H9 (cell line): ENCODE results near the gene SMARCA2. TPM values are rescaled to one million over a fixed set of nuclear protein-coding genes. Genes with fewer than 3 reads are reported as not detected.

ENCODE experiments used
- DNase-seq: peaks from one replicate; pipeline ENCODE4 v3.0.0-alpha.2; 2017
- H2AFZ ChIP-seq: one replicate; pipeline ENCODE4 v1.6.1; 2013; ENCODE audit warnings: mild to moderate bottlenecking, low read length, control low read depth, moderate library complexity
- H2AK5ac ChIP-seq: 2 replicates; pipeline ENCODE4 v1.6.1; 2013; ENCODE audit warnings: low read length, control low read depth, mixed read lengths; ENCODE audit not compliant: insufficient read length
- H2BK120ac ChIP-seq: one replicate; pipeline ENCODE4 v1.6.1; 2013; ENCODE audit warnings: low read depth, mild to moderate bottlenecking, low read length, control low read depth, inconsistent platforms; ENCODE audit not compliant: poor library complexity, severe bottlenecking
- H2BK12ac ChIP-seq: 2 replicates; pipeline ENCODE4 v1.6.1; 2013; ENCODE audit warnings: low read length, control low read depth, mixed read lengths, low read depth; ENCODE audit not compliant: insufficient read length
- H2BK15ac ChIP-seq: 2 replicates; pipeline ENCODE4 v1.6.1; 2013; ENCODE audit warnings: low read depth, low read length, control low read depth
- H2BK20ac ChIP-seq: one replicate; pipeline ENCODE4 v1.6.1; 2013; ENCODE audit warnings: low read depth, mild to moderate bottlenecking, low read length, control low read depth, inconsistent platforms; ENCODE audit not compliant: poor library complexity, severe bottlenecking
- H2BK5ac ChIP-seq: 2 replicates; pipeline ENCODE4 v1.6.1; 2013; ENCODE audit warnings: low read length, control low read depth, mixed read lengths; ENCODE audit not compliant: insufficient read length
- H3K14ac ChIP-seq: 2 replicates; pipeline ENCODE4 v1.6.1; 2013; ENCODE audit warnings: low read length, control low read depth; ENCODE audit not compliant: insufficient read depth
- H3K18ac ChIP-seq: 2 replicates; pipeline ENCODE4 v1.6.1; 2013; ENCODE audit warnings: low read depth, mild to moderate bottlenecking, mixed read lengths, low read length, control low read depth; ENCODE audit not compliant: insufficient read length
- H3K23ac ChIP-seq: 2 replicates; pipeline ENCODE4 v1.6.1; 2013; ENCODE audit warnings: low read length, control low read depth, mixed read lengths, low read depth; ENCODE audit not compliant: insufficient read length
- H3K23me2 ChIP-seq: 2 replicates; pipeline ENCODE4 v1.6.1; 2013; ENCODE audit warnings: low read depth, mild to moderate bottlenecking, mixed read lengths, low read length, control low read depth; ENCODE audit not compliant: insufficient read length, poor library complexity, severe bottlenecking
- H3K27ac ChIP-seq: 2 replicates; pipeline ENCODE4 v1.5.1; 2013; ENCODE audit warnings: low read length, control low read depth, mixed read lengths, low read depth; ENCODE audit not compliant: insufficient read length
- H3K27me3 ChIP-seq: 2 replicates; pipeline ENCODE4 v1.6.1; 2013; ENCODE audit warnings: low read length, control low read depth, inconsistent platforms; ENCODE audit not compliant: insufficient read depth
- H3K4ac ChIP-seq: 2 replicates; pipeline ENCODE4 v1.6.1; 2013; ENCODE audit warnings: low read depth, mild to moderate bottlenecking, control low read depth, inconsistent platforms, low read length, moderate library complexity
- H3K4me1 ChIP-seq: 2 replicates; pipeline ENCODE4 v1.6.1; 2013; ENCODE audit warnings: low read length, control low read depth, inconsistent platforms; ENCODE audit not compliant: insufficient read depth
- H3K4me2 ChIP-seq: 2 replicates; pipeline ENCODE4 v1.6.1; 2013; ENCODE audit warnings: low read length, control low read depth, mixed read lengths; ENCODE audit not compliant: insufficient read length, insufficient read depth
- H3K56ac ChIP-seq: 2 replicates; pipeline ENCODE4 v1.6.1; 2013; ENCODE audit warnings: low read depth, mild to moderate bottlenecking, mixed read lengths, low read length, control low read depth; ENCODE audit not compliant: insufficient read length
- H3K79me1 ChIP-seq: 2 replicates; pipeline ENCODE4 v1.6.1; 2013; ENCODE audit warnings: low read depth, mild to moderate bottlenecking, moderate library complexity, low read length, control low read depth, inconsistent platforms; ENCODE audit not compliant: insufficient read depth, poor library complexity, severe bottlenecking
- H3K79me2 ChIP-seq: 2 replicates; pipeline ENCODE4 v1.6.1; 2013; ENCODE audit warnings: low read length, control low read depth, inconsistent platforms; ENCODE audit not compliant: insufficient read depth
- H3K9ac ChIP-seq: 2 replicates; pipeline ENCODE4 v1.6.1; 2013; ENCODE audit warnings: low read length, control low read depth, mixed read lengths; ENCODE audit not compliant: insufficient read length; ENCODE audit errors: extremely low read depth
- H3K9me3 ChIP-seq: one replicate; pipeline ENCODE4 v1.6.1; 2013; ENCODE audit warnings: low read depth, low read length, inconsistent platforms; ENCODE audit not compliant: control insufficient read depth
- H3T11ph ChIP-seq: one replicate; pipeline ENCODE4 v1.6.1; 2013; ENCODE audit warnings: mild to moderate bottlenecking, low read length, control low read depth, inconsistent platforms
- H4K20me1 ChIP-seq: one replicate; pipeline ENCODE4 v1.6.1; 2013; ENCODE audit not compliant: control insufficient read depth, insufficient read length, insufficient read depth
- H4K5ac ChIP-seq: 2 replicates; pipeline ENCODE4 v1.6.1; 2013; ENCODE audit warnings: low read depth, mild to moderate bottlenecking, mixed read lengths, low read length, control low read depth; ENCODE audit not compliant: insufficient read length
- H4K8ac ChIP-seq: replicated peaks from 2 replicates; pipeline ENCODE4 v1.6.1; 2013; ENCODE audit warnings: low read length, control low read depth, mixed read lengths, low read depth; ENCODE audit not compliant: insufficient read length
- H4K91ac ChIP-seq: 2 replicates; pipeline ENCODE4 v1.6.1; 2013; ENCODE audit warnings: low read depth, mild to moderate bottlenecking, moderate library complexity, mixed read lengths, low read length, control low read depth; ENCODE audit not compliant: insufficient read length
- H3K27ac Mint-ChIP-seq, 3 experiments: 2 replicates in 2 of 3; 3 replicates in 1 of 3; pipeline ENCODE4 v1.8.0; 2020 to 2021; ENCODE audit warnings: mixed read lengths in 3 of 3, mild to moderate bottlenecking in 1 of 3, moderate library complexity in 1 of 3
- H3K27me3 Mint-ChIP-seq: 2 replicates; pipeline ENCODE4 v1.8.0; 2021; ENCODE audit warnings: low read depth, mild to moderate bottlenecking, moderate library complexity, mixed read lengths
- H3K36me3 Mint-ChIP-seq, 3 experiments: 2 replicates in 2 of 3; 3 replicates in 1 of 3; pipeline ENCODE4 v1.8.0; 2020 to 2021; ENCODE audit warnings: low read depth in 3 of 3, mixed read lengths in 3 of 3; ENCODE audit not compliant: insufficient read depth in 1 of 3
- H3K4me1 Mint-ChIP-seq, 2 experiments: 2 replicates each; pipeline ENCODE4 v1.8.0; 2020; ENCODE audit warnings: mixed read lengths in 2 of 2
- H3K4me3 Mint-ChIP-seq, 2 experiments: 2 replicates in 1 of 2; 3 replicates in 1 of 2; pipeline ENCODE4 v1.8.0; 2020 to 2021; ENCODE audit warnings: mild to moderate bottlenecking in 2 of 2, mixed read lengths in 2 of 2, moderate library complexity in 1 of 2
- H3K9me3 Mint-ChIP-seq, 2 experiments: 2 replicates in 1 of 2; 3 replicates in 1 of 2; pipeline ENCODE4 v1.8.0; 2020; ENCODE audit warnings: mild to moderate bottlenecking in 2 of 2, mixed read lengths in 2 of 2, moderate library complexity in 1 of 2
- CTCF ChIP-seq: fragments of 200-600 bp; sonication (generic); conservative IDR thresholded peaks from 3 replicates; pipeline ENCODE4 v1.8.0; 2021; ENCODE audit warnings: antibody characterized with exemption, mild to moderate bottlenecking
- WGBS: extraction: QIAGEN DNeasy Blood & Tissue Kit; methylation state at CpG from one replicate; pipeline ENCODE4 v1.1.7; 2013; ENCODE audit warnings: missing lambda C conversion rate, low lambda C conversion rate, mixed read lengths; ENCODE audit not compliant: insufficient read length; ENCODE audit errors: extremely low coverage; 5-methylcytosine and 5-hydroxymethylcytosine counted together
- total RNA-seq: library from RNA; stranded (reverse); gene quantifications from 2 replicates; pipeline ENCODE4 v1.2.1, GENCODE V29; 2021

The SMARCA2 gene
- total RNA-seq, 1 experiment from 2014 or later: 15.3 TPM

- H3K9me3 ChIP-seq: no peaks in the 10 kb centered on the region
- no peak overlapping the region for H3K18ac ChIP-seq
- H3K27ac ChIP-seq: no peak overlapping the region
- Mint-ChIP-seq H3K4me1 (peaks cover 26 to 30% of the 10 kb centered on the region in 2 experiments), H3K27ac (no peak overlapping the region), H3K36me3 (no peaks in the 10 kb centered on the region; a peak in 1 of 7 replicates), H3K9me3 (no peaks in the 10 kb centered on the region; a peak in 1 of 5 replicates), H3K4me3 (peak overlapping the region; percentile 78 to 92), H3K27me3 (peaks cover 96% of the 10 kb centered on the region)
- no peak for TF ChIP-seq CTCF
- H2AFZ ChIP-seq: no peak overlapping the region
- peaks cover 36% of the 10 kb centered on the region for H3K23me2 ChIP-seq
- no peak overlapping the region for H3K14ac ChIP-seq
- peaks cover 4% of the 10 kb centered on the region for H4K20me1 ChIP-seq
- H3K27me3 ChIP-seq: peaks cover 15% of the 10 kb centered on the region; the same call in 1 of the 2 replicates
- H2BK15ac ChIP-seq: no peak overlapping the region
- no peak overlapping the region for H3K4ac ChIP-seq
- no peak overlapping the region for H3K56ac ChIP-seq
- peak overlapping the region; percentile 95 for H3K4me2 ChIP-seq
- no peak overlapping the region for H2BK120ac ChIP-seq
- H4K8ac ChIP-seq: no peak overlapping the region
- no peak overlapping the region for H3K9ac ChIP-seq
- H2BK20ac ChIP-seq: no peak overlapping the region
- H2BK5ac ChIP-seq: no peak overlapping the region
- H2AK5ac ChIP-seq: no peak overlapping the region
- peaks cover 5% of the 10 kb centered on the region; the same call in 1 of the 2 replicates for H3K4me1 ChIP-seq
- H3K23ac ChIP-seq: no peak overlapping the region
- DNase-seq: peak; percentile 60
- no peak overlapping the region for H3T11ph ChIP-seq
- WGBS: no CpG with 5 or more reads among the region's 85 CpGs
- no peak overlapping the region for H2BK12ac ChIP-seq
- H3K79me2 ChIP-seq: no peaks in the 10 kb centered on the region
- no peaks in the 10 kb centered on the region for H3K79me1 ChIP-seq
- no peak overlapping the region for H4K5ac ChIP-seq
- no peak overlapping the region for H4K91ac ChIP-seq
These were observed 1.5 kb downstream of the SMARCA2 start for GRCh38 chr9:2016408-2017330.
